HepG2 (cell line): Measurements from ENCODE around the gene ALKBH5. TPM values are rescaled to one million over a fixed set of nuclear protein-coding genes. Genes with fewer than 3 reads are reported as not detected.

Source experiments
- FOXA1 ChIP-seq, 2 experiments: fragments of 450-650 bp in 1 of 2; sonication (generic) in 1 of 2; formaldehyde crosslinking in 1 of 2; IDR thresholded peaks; 2 replicates each; pipeline versions ENCODE4 v1.4.0 to v1.6.1; 2016 to 2020; ENCODE audit warnings: missing genetic modification reagents in 1 of 2
- GABPB1 ChIP-seq: IDR thresholded peaks from 2 replicates; pipeline ENCODE4 v1.6.1; 2016; ENCODE audit warnings: mild to moderate bottlenecking, missing genetic modification reagents, moderate library complexity, missing compliant biosample characterization
- HMGA1 ChIP-seq: sonication (generic); formaldehyde crosslinking; conservative IDR thresholded peaks from 2 replicates; pipeline ENCODE4 v1.4.0; 2020; ENCODE audit warnings: missing genetic modification reagents
- MTA3 ChIP-seq: sonication (generic); formaldehyde crosslinking; IDR thresholded peaks from 2 replicates; pipeline ENCODE4 v1.4.0; 2020; ENCODE audit warnings: missing genetic modification reagents
- NFKB2 ChIP-seq: sonication (generic); formaldehyde crosslinking; IDR thresholded peaks from 2 replicates; pipeline ENCODE4 v1.4.0; 2020; ENCODE audit warnings: missing genetic modification reagents, borderline replicate concordance
- NKX3-1 ChIP-seq: sonication (generic); formaldehyde crosslinking; IDR thresholded peaks from 2 replicates; pipeline ENCODE4 v1.5.0; 2020; ENCODE audit warnings: missing genetic modification reagents
- NR2F2 ChIP-seq: IDR thresholded peaks from 2 replicates; pipeline ENCODE4 v1.6.1; 2012; ENCODE audit warnings: low read depth, inconsistent platforms, borderline replicate concordance
- RAD51 ChIP-seq: fragments of 450-650 bp; IDR thresholded peaks from 2 replicates; pipeline ENCODE4 v1.6.1; 2016; ENCODE audit warnings: borderline replicate concordance
- RARG ChIP-seq: sonication (generic); formaldehyde crosslinking; IDR thresholded peaks from 2 replicates; pipeline ENCODE4 v1.4.0; 2020; ENCODE audit warnings: low read depth, mild to moderate bottlenecking, missing genetic modification reagents
- SALL1 ChIP-seq: sonication (generic); formaldehyde crosslinking; IDR thresholded peaks from 2 replicates; pipeline ENCODE4 v1.8.0; 2022; ENCODE audit warnings: mild to moderate bottlenecking, missing genetic modification reagents
- ZBTB20 ChIP-seq: sonication (generic); formaldehyde crosslinking; IDR thresholded peaks from 2 replicates; pipeline ENCODE4 v1.8.1; 2023; ENCODE audit warnings: missing genetic modification reagents, low read depth, mild to moderate bottlenecking, borderline replicate concordance
- ZFY ChIP-seq: sonication (generic); formaldehyde crosslinking; IDR thresholded peaks from 2 replicates; pipeline ENCODE4 v1.4.0; 2020; ENCODE audit warnings: missing genetic modification reagents
- ZNF572 ChIP-seq: sonication (generic); formaldehyde crosslinking; IDR thresholded peaks from 2 replicates; pipeline ENCODE4 v1.5.1; 2020; ENCODE audit warnings: mild to moderate bottlenecking, missing genetic modification reagents
- ZNF7 ChIP-seq: IDR thresholded peaks from 2 replicates; pipeline ENCODE4 v1.6.1; 2016; ENCODE audit warnings: missing biosample characterization, missing genetic modification reagents
- polyA plus RNA-seq, 8 experiments: library from polyadenylated mRNA; depleted of rRNA in 3 of 8; stranded (reverse) in 7 of 8; unstranded in 1 of 8; fragments of >200 nt; fragmentation: Illumina TruSeq in 4 of 8; extraction: Trizol in 4 of 8; gene quantifications; 2 replicates each; pipeline versions ENCODE4 v1.2.1 to v1.2.3, GENCODE V29; 2011 to 2016; ENCODE audit warnings: low read depth in 4 of 8, missing spikeins in 1 of 8, mixed read lengths in 1 of 8; ENCODE audit not compliant: insufficient read depth in 1 of 8
- total RNA-seq, 5 experiments: library from RNA; depleted of rRNA; stranded (reverse); fragments of >200 nt; fragmentation: Illumina TruSeq; extraction: Trizol; gene quantifications; 2 replicates each; pipeline ENCODE4 v1.2.3, GENCODE V29; 2016; ENCODE audit warnings: low read depth in 1 of 5
- TF ChIP-seq, protein P1 (sequence below): sonication (generic); formaldehyde crosslinking; conservative IDR thresholded peaks from 2 replicates; pipeline ENCODE4 v1.8.0; 2022; ENCODE audit warnings: mild to moderate bottlenecking, moderate library complexity, missing genetic modification reagents
- TF ChIP-seq, protein P2 (sequence below): sonication (generic); formaldehyde crosslinking; IDR thresholded peaks from 2 replicates; pipeline ENCODE4 v1.8.1; 2023; ENCODE audit warnings: mild to moderate bottlenecking, missing genetic modification reagents
- TF ChIP-seq, protein P3 (sequence below): sonication (generic); formaldehyde crosslinking; IDR thresholded peaks from 2 replicates; pipeline ENCODE4 v1.4.0; 2020; ENCODE audit warnings: mild to moderate bottlenecking, missing genetic modification reagents
- TF ChIP-seq, protein P4 (sequence below): fragments of 450-650 bp; IDR thresholded peaks from 2 replicates; pipeline ENCODE4 v1.6.1; 2016
- TF ChIP-seq, protein P5 (sequence below): sonication (generic); formaldehyde crosslinking; IDR thresholded peaks from 2 replicates; pipeline ENCODE4 v1.4.0; 2020; ENCODE audit warnings: mild to moderate bottlenecking, low read depth, missing genetic modification reagents
- TF ChIP-seq, protein P6 (sequence below): sonication (generic); formaldehyde crosslinking; IDR thresholded peaks from 2 replicates; pipeline ENCODE4 v1.4.0; 2020; ENCODE audit warnings: missing genetic modification reagents

ALKBH5 gene
- total and polyA plus RNA-seq, 2 of the 13 experiments (the other 11 are each of a cell fraction or from before 2014, with no cell fraction given): 68.9 to 76.9 TPM

DNA sequence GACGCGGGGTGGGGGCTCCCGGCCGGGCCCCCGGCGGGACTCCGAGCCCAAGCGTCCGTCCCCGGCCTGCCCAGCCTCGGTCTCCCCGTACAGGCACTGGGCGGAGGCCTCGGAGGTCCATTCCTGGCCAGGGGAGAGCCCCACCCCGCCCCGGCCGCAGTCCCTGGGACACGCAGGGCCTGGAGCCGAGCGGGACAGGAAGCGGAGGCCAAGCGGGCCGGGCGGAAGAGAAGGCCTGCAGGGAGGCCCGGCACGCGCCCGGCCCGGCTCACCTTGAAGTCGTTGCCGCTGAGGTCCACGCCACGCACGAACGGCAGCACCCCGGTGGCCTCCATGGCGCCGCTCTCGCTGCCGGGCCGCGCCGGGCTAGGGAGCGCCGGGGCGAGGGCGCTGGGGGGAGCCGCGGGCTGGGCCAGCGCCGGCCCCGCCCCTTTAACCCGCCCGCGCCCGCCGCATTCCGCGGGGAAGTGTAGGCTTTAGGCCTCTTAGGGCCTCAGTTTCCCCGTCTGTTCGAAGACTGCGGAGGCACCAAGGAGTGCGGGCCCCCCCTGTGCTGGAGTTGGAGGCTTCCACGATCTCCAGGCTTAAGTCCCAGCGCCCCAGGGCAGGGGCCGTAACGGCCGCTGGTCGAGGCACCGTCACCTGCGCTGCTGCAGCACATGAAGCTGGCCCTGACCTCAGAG is 74.9 kb downstream of the ALKBH5 start, which contains the start of gene FLII (continued):
- TF ChIP-seq, protein P1, sequence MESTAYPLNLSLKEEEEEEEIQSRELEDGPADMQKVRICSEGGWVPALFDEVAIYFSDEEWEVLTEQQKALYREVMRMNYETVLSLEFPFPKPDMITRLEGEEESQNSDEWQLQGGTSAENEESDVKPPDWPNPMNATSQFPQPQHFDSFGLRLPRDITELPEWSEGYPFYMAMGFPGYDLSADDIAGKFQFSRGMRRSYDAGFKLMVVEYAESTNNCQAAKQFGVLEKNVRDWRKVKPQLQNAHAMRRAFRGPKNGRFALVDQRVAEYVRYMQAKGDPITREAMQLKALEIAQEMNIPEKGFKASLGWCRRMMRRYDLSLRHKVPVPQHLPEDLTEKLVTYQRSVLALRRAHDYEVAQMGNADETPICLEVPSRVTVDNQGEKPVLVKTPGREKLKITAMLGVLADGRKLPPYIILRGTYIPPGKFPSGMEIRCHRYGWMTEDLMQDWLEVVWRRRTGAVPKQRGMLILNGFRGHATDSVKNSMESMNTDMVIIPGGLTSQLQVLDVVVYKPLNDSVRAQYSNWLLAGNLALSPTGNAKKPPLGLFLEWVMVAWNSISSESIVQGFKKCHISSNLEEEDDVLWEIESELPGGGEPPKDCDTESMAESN (CRISPR knock-in tag): no peak
- TF ChIP-seq HMGA1 (no peak), ZFY (CRISPR knock-in tag) (peak; percentile 97), RAD51 (no peak), ZNF572 (CRISPR knock-in tag) (no peak), NFKB2 (CRISPR knock-in tag) (no peak; the same call in 1 of the 2 replicates), NKX3-1 (0 out of 2 replicates have a peak, but pooled peaks have one; percentile 52), FOXA1 (IDR thresholded peaks at IDR 0.05) (no peak), FOXA1 (CRISPR knock-in tag; IDR thresholded peaks at IDR 0.05) (no peak), SALL1 (CRISPR knock-in tag) (0 out of 2 replicates have a peak, but pooled peaks have one; percentile 1), GABPB1 (CRISPR knock-in tag) (peak; percentile 78), NR2F2 (no peak), RARG (CRISPR knock-in tag) (no peak), MTA3 (CRISPR knock-in tag) (no peak), ZNF7 (CRISPR knock-in tag) (no peak), ZBTB20 (CRISPR knock-in tag) (no peak)
- TF ChIP-seq, protein P2, sequence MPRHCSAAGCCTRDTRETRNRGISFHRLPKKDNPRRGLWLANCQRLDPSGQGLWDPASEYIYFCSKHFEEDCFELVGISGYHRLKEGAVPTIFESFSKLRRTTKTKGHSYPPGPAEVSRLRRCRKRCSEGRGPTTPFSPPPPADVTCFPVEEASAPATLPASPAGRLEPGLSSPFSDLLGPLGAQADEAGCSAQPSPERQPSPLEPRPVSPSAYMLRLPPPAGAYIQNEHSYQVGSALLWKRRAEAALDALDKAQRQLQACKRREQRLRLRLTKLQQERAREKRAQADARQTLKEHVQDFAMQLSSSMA (CRISPR knock-in tag): no peak
- TF ChIP-seq, protein P3, sequence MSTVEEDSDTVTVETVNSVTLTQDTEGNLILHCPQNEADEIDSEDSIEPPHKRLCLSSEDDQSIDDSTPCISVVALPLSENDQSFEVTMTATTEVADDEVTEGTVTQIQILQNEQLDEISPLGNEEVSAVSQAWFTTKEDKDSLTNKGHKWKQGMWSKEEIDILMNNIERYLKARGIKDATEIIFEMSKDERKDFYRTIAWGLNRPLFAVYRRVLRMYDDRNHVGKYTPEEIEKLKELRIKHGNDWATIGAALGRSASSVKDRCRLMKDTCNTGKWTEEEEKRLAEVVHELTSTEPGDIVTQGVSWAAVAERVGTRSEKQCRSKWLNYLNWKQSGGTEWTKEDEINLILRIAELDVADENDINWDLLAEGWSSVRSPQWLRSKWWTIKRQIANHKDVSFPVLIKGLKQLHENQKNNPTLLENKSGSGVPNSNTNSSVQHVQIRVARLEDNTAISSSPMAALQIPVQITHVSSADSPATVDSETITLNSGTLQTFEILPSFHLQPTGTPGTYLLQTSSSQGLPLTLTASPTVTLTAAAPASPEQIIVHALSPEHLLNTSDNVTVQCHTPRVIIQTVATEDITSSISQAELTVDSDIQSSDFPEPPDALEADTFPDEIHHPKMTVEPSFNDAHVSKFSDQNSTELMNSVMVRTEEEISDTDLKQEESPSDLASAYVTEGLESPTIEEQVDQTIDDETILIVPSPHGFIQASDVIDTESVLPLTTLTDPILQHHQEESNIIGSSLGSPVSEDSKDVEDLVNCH (CRISPR knock-in tag): no peak
- TF ChIP-seq, protein P4, sequence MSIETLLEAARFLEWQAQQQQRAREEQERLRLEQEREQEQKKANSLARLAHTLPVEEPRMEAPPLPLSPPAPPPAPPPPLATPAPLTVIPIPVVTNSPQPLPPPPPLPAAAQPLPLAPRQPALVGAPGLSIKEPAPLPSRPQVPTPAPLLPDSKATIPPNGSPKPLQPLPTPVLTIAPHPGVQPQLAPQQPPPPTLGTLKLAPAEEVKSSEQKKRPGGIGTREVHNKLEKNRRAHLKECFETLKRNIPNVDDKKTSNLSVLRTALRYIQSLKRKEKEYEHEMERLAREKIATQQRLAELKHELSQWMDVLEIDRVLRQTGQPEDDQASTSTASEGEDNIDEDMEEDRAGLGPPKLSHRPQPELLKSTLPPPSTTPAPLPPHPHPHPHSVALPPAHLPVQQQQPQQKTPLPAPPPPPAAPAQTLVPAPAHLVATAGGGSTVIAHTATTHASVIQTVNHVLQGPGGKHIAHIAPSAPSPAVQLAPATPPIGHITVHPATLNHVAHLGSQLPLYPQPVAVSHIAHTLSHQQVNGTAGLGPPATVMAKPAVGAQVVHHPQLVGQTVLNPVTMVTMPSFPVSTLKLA: no peak
- TF ChIP-seq, protein P5, sequence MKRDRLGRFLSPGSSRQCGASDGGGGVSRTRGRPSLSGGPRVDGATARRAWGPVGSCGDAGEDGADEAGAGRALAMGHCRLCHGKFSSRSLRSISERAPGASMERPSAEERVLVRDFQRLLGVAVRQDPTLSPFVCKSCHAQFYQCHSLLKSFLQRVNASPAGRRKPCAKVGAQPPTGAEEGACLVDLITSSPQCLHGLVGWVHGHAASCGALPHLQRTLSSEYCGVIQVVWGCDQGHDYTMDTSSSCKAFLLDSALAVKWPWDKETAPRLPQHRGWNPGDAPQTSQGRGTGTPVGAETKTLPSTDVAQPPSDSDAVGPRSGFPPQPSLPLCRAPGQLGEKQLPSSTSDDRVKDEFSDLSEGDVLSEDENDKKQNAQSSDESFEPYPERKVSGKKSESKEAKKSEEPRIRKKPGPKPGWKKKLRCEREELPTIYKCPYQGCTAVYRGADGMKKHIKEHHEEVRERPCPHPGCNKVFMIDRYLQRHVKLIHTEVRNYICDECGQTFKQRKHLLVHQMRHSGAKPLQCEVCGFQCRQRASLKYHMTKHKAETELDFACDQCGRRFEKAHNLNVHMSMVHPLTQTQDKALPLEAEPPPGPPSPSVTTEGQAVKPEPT: 0 out of 2 replicates have a peak, but pooled peaks have one; percentile 55
- TF ChIP-seq, protein P6, sequence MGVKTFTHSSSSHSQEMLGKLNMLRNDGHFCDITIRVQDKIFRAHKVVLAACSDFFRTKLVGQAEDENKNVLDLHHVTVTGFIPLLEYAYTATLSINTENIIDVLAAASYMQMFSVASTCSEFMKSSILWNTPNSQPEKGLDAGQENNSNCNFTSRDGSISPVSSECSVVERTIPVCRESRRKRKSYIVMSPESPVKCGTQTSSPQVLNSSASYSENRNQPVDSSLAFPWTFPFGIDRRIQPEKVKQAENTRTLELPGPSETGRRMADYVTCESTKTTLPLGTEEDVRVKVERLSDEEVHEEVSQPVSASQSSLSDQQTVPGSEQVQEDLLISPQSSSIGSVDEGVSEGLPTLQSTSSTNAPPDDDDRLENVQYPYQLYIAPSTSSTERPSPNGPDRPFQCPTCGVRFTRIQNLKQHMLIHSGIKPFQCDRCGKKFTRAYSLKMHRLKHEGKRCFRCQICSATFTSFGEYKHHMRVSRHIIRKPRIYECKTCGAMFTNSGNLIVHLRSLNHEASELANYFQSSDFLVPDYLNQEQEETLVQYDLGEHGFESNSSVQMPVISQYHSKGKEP (CRISPR knock-in tag): no peak
